ENCODE data around the gene CYS1. TPM values are rescaled to one million over a fixed set of nuclear protein-coding genes. Genes with fewer than 3 reads are reported as not detected.

CYS1 gene
- total and polyA plus RNA-seq, 2 of the 8 experiments (the other 6 are each of a cell fraction or from before 2014, with no cell fraction given), result 0.09 to 0.13 TPM

- peaks cover 10% of the 10 kb centered on the region; the same call in 1 of the 2 replicates for H3K23me2 ChIP-seq (ENCODE audit: low read depth, low read length)
- H3K27ac ChIP-seq (ENCODE audit: low read depth, low read length), result no peak overlapping the region
- H4K8ac ChIP-seq (ENCODE audit: extremely low read depth, insufficient read depth, low read length), result no peak overlapping the region
- no peak overlapping the region for H2BK20ac ChIP-seq (ENCODE audit: low read length)
- H2AK5ac ChIP-seq (ENCODE audit: low read depth, low read length), result no peak overlapping the region
- no peak overlapping the region for H2BK15ac ChIP-seq (ENCODE audit: low read length)
- ChIA-PET POLR2A (ENCODE audit: partially characterized antibody) (interaction anchor here (0.7 to 1.9 kb wide), 4 partner anchors 8 to 44 kb away, joined by 3 to 8 read pairs (median 4); partner anchors contain the start of genes KLF11 and RRM2), CTCF (ENCODE audit: partially characterized antibody) (interaction anchor here (0.6 to 20.0 kb wide), 11 partner anchors 9 to 356 kb away, joined by 3 to 429 read pairs (median 3); no protein-coding TSS in a partner anchor)
- no peak for TF ChIP-seq NANOG (IDR thresholded peaks at IDR 0.05; ENCODE audit: insufficient read depth, low read depth, low read length, poor library complexity, severe bottlenecking)
- no peak for TF ChIP-seq CTBP2 (IDR thresholded peaks at IDR 0.05; ENCODE audit: borderline replicate concordance, insufficient read depth, insufficient read length, low read length)
- TF ChIP-seq SUZ12 (IDR thresholded peaks at IDR 0.05; ENCODE audit: low read length), result peak; percentile 51
- no peak for TF ChIP-seq ASH2L (IDR thresholded peaks at IDR 0.05; ENCODE audit: low read length)
- no peak for TF ChIP-seq KDM1A (IDR thresholded peaks at IDR 0.05; ENCODE audit: borderline replicate concordance, low read length)
- no peak for TF ChIP-seq POLR2A (IDR thresholded peaks at IDR 0.05; ENCODE audit: control extremely low read depth in 1 of 2, low read depth in 2 of 2, low read length in 2 of 2)
- TF ChIP-seq KDM4A (IDR thresholded peaks at IDR 0.05; ENCODE audit: low read depth, low read length, severe bottlenecking), result peak; percentile 64
- no peak for TF ChIP-seq FOSL1 (IDR thresholded peaks at IDR 0.05; ENCODE audit: insufficient read depth, low read depth, low read length)
- no peak overlapping the region for H2BK120ac ChIP-seq (replicated peaks; ENCODE audit: low read depth, low read length)
- no peak overlapping the region for H3K23ac ChIP-seq (ENCODE audit: insufficient read length)
- H2AFZ ChIP-seq (ENCODE audit: low read length), result peak overlapping the region; percentile 2; the same call in 1 of the 2 replicates
- no peak overlapping the region for H2BK5ac ChIP-seq (ENCODE audit: low read depth, low read length)
- H3K27me3 ChIP-seq (replicated peaks in 1 of 4; ENCODE audit: control insufficient read depth in 3 of 4, extremely low read depth in 1 of 4, insufficient read depth in 3 of 4, low read length in 3 of 4), result peaks cover 14 to 32% (median 25%) of the 10 kb centered on the region in 4 experiments
- no peaks in the 10 kb centered on the region for H3K79me1 ChIP-seq (ENCODE audit: low read depth, low read length)
- no peak overlapping the region for H3K56ac ChIP-seq (replicated peaks; ENCODE audit: insufficient read length, low read depth, low read length)
- no peaks in the 10 kb centered on the region for H4K20me1 ChIP-seq (replicated peaks in 1 of 2; ENCODE audit: control insufficient read depth in 1 of 2, insufficient read depth in 2 of 2, low read length in 2 of 2)
- DNase-seq (ENCODE audit: low read depth in 1 of 2, low spot score in 2 of 2), result peak in 1 of 2 experiments; percentile 74
- no peaks in the 10 kb centered on the region for H3K36me3 ChIP-seq (ENCODE audit: control insufficient read depth in 2 of 4, insufficient read depth in 4 of 4, low read length in 3 of 4)
- H4K5ac ChIP-seq (ENCODE audit: insufficient read length, low read depth, low read length), result no peak overlapping the region
- WGBS, 2 experiments (ENCODE audit: extremely low coverage in 1 of 2, insufficient coverage in 1 of 2, insufficient read length in 1 of 2, insufficient replicate concordance in 2 of 2, low coverage in 1 of 2, low lambda C conversion rate in 2 of 2, missing lambda C conversion rate in 1 of 2), result 6% methylated on average over 38 of the region's 53 CpGs; no CpG with 5 or more reads in 1 of the 2 experiments
- peak overlapping the region; percentile 71; the same call in 1 of the 2 replicates for H3K18ac ChIP-seq (ENCODE audit: extremely low read depth, low read length)
- H4K91ac ChIP-seq (replicated peaks; ENCODE audit: insufficient read length, low read length), result no peak overlapping the region
- no peak overlapping the region for H3K9ac ChIP-seq (replicated peaks in 1 of 4; ENCODE audit: extremely low read depth in 1 of 4, low read depth in 3 of 4, low read length in 3 of 4)
- no peak overlapping the region for H3K4ac ChIP-seq (replicated peaks; ENCODE audit: insufficient read length, low read depth, low read length)
- H3K14ac ChIP-seq (ENCODE audit: insufficient read length), result no peak overlapping the region
- H3K79me2 ChIP-seq (ENCODE audit: control insufficient read depth in 1 of 2, insufficient read depth in 2 of 2, low read length in 2 of 2), result no peaks in the 10 kb centered on the region
- H3K4me2 ChIP-seq (ENCODE audit: insufficient read depth in 1 of 2, low read depth in 2 of 2, low read length in 2 of 2), result peak overlapping the region; percentile 66 to 71
- peak overlapping the region; percentile 29 to 68 (median 38) for H3K4me3 ChIP-seq (ENCODE audit: extremely low read depth in 1 of 4, insufficient read depth in 2 of 4, low read depth in 3 of 4, low read length in 4 of 4)
- FAIRE-seq, result no peak
- no peak overlapping the region for H2BK12ac ChIP-seq (ENCODE audit: low read depth, low read length)
- H3K4me1 ChIP-seq (replicated peaks in 1 of 4; ENCODE audit: control insufficient read depth in 3 of 4, insufficient read depth in 4 of 4, low read length in 3 of 4), result peaks cover 0 to 7% (median 4%) of the 10 kb centered on the region in 4 experiments; a peak in 2 of 7 replicates
- H3K9me3 ChIP-seq (ENCODE audit: insufficient read depth in 2 of 2, low read depth in 1 of 2, low read length in 1 of 2), result no peaks in the 10 kb centered on the region
Measured at GRCh38 chr2:10079266-10079869, 843 bp downstream of the CYS1 start.

Data from H1 (cell line).